HG03520 (cell line): ENCODE results near the gene AGBL4.

Experiments used
- ATAC-seq: cut with Tn5 transposase; IDR thresholded peaks from one replicate; pipeline ENCODE4 v1.9.1; 2021; ENCODE audit warnings: mild to moderate bottlenecking, moderate library complexity; ENCODE audit not compliant: unreplicated experiment

Gene AGBL4

DNA sequence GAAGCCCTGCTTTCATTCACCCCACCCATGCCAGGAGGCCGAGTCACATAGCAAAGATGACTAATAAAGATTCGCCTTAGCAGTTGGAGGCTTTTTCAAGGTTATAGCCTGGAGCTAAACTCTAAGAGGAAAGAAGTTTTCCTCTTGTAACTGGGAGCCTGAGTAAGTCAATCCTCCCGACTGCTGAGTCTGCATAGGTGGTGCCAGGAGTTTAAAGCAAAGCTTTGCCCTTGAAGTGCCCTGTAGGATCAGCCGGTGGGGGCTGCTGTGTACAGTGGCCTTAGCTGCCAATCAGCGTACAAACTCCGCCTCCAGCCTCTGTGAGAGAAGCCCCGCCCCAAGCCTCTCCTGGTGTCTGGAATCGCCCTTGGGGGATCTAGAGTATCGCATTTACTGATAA lies 1404.2 kb downstream of the AGBL4 start:
- ATAC-seq, result no peak

DNA sequence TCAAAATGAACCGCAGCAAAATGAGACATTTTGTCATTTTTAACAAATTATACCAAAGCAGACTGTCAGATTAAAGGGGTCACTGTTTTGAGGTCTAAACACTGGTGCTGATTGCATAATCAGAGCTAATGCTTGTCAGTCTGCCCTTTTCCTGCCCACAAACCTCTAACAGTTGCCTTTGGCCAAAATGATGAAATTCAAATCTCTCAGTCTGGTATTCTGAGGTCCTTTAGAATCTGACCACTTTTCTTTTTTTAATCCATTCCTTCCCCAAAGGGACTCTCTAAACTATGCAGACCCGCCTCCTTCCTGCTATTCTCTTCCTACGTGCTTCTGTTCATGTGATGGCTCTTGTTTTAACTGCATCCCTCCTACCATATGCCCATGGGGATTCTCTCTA lies 1406.5 kb downstream of the AGBL4 start:
- no peak for ATAC-seq

DNA sequence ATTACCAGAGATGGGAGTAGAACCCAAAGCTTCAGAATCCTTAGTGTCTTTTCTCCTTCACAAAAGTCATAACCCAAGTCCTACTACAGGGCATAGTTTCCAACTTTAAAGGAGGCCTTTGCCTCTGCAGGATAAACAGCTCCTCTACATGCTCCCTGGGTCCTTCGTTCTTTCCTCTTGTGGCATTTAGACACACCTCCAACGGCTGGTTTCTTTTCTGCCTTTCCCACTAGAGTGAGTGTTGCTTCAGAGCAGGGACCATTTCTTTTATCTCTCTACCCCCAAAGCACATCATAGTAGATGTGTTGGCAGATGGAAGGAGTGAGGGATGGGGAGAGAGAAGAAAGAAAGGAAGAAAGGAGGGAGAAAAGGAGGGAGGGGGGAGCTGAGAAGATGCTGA lies 1407.0 kb downstream of the AGBL4 start:
- ATAC-seq, result no peak

DNA sequence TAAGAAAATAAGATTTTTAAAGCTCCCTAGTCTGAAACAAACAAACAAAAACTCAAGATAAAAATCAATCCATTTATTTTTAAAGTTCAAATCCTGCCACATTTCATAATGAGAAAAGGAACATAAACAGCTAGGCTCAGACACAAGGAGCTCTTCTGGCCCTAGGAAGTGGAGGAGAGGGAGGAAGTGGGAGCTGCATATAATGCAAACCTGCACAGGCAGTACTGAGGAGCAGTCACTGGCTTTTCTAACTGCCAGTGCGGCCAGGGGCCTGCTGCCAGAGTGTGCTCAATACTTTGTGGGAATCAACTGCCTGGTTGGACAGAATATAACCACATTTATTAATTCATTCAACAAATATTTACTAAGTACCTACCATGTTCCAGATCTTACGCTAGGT lies 1411.9 kb downstream of the AGBL4 start:
- no peak for ATAC-seq

DNA sequence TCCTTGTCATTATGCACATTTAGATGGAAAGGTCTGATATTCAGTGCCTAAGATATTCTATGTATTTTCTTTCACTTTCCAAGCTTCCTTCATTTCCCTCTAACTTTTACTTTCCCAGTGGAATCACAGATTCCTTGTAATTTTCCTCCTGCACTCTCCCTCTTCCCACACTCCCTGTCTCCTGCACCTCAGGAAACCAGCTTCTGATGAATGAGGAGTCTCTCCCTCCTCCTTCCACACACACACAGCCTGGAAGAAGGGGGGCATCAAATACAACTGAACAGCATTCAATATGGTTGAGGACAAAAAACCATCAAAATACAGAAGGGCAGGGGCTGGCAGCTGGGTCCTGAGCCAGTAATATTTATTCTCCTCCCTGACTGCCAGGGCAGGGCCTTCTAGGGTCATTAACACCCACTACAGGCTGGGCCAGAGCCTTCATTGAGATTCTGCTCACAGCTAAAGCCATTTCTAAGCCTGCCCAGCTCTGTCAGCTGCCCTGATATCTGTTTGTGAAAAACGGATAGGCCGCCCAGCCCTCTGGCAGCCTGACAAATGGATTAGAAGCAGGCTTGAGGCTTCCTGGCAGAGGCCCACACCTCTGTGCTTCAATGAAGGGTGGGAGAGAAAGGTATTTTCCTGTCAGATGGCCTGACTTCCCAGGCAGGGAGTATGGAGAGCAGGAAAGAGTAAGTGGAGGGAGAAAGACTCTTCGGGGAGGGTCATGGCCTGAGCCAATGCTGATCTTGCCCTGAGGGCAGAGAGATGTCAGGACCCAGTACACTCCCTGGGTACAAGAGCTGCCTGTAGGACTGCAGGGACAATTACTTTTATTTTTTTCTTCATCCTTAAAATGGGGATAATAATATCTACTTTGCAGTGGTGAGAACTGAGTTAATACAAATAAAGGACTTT lies 1412.9 kb downstream of the AGBL4 start:
- ATAC-seq, result no peak

DNA sequence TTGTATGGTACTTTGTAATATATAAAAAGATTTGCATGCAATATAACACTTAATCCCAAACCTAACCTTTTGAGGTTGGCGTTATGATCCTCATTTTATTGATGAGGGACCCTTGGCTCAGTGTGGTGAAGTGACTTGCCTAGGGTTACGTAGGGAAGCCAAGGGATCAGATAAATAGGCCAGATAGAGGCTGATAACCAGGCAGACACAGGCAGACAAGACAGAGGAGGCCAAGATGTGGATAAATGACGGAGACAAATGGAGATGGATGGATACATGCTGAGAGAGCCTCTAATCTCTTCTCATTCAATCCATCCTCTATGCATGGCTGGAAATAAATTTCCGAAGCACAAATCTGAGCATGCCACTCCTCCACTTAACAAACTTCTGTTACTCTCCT lies 1414.9 kb downstream of the AGBL4 start:
- ATAC-seq, result no peak

DNA sequence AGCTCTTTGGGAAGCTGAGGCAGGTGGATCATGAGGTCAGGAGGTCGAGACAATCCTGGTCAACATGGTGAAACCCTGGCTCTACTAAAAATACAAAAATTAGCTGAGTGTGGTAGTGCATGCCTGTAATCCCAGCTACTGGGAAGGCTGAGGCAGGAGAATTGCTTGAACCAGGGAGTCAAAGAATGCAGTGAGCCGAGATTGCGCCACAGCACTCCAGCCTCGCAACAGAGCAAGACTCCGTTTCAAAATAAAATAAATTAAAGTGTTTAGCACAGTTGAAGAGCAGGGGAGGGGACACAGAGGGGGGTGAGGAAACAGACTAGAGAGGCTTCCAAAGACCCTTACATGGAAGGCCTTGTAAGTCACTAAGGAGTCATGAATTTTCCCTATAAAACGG lies 1420.5 kb downstream of the AGBL4 start:
- no peak for ATAC-seq

DNA sequence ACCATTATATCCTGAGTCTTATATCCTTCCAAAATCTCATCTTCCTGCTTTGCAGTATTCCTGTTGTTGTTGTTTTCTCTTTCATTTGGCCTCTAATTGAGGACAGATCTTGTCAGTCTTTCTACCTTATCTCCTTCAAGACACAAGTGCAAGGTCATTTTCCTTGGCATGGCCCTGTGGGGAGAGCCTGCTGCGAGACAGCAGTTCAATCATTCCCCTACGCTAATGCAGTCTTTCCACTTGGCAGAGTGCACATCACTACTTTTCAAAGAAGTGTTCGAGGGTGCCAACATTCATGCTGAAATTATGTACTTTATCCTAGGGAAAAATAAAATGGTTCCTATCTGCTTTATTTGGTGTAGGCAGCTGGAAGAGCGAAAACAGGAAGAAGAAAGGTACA lies 1421.4 kb downstream of the AGBL4 start:
- ATAC-seq, result no peak

DNA sequence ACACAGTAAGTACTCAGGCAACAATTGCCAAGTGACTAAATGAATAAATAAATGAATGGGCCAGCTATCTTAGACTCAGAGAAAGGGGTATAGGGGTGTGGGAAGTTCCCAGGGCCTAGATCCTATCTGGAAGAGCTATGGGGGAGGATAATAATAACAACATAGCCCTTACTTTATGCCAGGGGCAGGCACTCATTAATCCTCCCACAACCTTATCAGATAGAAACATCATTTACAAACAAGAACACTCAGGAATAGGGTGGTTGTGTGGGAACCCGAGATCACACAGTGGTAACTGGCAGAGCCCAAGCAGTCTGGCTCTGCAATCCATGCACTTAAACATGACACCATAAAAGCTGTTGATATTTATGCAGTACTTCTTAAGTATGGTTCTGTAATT lies 1423.6 kb downstream of the AGBL4 start:
- ATAC-seq, result no peak

DNA sequence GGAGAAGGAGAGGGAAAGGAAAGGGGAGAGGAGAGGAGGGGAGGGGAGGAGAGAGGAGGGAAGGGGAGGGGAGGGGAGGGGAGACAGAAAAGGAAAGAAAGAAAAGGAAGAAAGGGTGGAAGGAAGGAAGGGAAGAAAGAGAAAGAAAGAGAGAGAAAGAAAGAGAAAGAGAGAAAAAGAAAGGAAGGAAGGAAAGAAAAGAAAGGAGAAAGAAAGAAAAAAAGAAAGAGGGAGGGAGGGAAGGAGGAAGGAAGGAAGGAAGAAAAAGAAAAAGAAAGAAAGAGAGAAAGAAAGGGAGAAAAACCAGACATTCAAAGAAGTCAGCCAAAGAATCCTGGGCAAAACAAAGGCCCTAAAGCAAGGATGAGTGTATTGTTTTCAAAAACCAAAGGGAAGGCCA lies 1426.1 kb downstream of the AGBL4 start:
- no peak for ATAC-seq

DNA sequence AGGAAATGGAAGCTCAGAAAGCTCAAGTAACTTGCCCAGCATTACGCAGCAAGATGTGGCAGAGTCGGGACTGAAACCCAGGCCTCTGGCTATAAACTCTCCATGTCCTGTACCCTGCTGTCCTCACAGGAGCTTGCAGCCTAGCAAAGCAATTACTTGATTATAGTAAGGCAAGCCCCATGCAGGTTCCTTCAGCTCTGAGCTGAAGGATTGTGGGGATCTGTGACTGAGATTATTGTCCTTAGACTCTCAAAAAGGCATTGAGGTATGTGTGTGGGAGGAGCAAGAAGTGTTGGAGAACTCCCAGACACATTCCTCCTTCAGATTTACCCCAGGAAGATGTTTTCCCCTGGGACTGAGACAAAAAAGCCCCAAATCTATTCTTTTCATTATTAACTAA lies 1427.7 kb downstream of the AGBL4 start:
- no peak for ATAC-seq

DNA sequence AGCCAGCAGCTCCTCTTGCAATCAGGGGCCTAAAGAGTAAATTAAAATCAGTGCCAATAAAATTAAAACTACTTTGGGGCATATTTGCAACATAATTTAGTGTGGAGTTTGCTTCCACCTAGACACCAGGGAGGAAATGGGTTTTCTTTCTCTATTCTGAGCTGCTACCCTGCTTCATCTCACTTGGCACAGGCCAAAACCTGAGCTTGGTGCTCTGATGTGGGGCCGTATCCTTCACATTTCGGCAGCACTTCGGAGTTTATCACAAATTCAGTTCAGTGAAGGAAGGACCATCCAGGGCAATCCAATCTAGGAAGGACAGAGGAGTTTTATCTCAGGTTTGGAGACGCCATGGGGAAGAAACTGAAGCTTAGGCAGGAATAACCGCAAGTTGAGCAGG lies 1428.1 kb downstream of the AGBL4 start:
- ATAC-seq, result no peak

DNA sequence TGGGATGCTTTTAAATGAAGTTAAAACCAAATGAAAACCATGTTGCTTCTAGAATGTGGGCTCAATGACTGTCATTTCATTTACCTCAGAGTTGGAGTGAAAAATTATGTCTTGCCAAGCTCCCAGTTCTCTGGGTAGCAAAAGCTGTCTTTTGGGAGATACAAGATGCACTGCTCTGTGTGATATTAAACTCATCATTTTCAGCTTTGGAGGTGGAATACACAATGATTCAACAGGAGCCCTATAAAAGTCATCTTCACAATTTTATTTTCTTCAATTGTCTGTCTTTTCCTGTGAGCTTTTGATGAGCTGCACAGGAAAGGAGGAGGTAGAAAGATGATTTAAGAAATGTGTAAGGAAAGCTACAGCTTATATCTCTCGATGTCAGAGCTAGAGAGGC lies 1431.4 kb downstream of the AGBL4 start:
- no peak for ATAC-seq

DNA sequence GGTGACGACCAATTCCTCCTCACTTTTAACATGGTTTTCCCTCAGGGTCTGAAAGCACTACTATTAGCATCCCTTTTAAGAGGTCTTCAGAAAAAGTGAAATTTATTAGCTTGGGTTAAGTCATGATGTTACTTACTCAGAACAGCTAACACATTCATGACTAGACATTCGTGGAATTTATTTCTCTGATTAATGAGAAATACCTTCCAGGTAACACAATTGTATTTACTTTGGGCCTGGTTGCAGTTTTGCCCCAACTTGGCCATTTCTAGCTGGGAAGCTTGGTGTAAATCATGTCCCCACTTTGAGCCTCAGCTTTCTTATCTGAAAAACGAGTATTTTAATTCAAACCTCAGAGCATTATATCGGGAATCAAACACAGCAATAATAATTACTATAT lies 1432.6 kb downstream of the AGBL4 start:
- ATAC-seq, result no peak

DNA sequence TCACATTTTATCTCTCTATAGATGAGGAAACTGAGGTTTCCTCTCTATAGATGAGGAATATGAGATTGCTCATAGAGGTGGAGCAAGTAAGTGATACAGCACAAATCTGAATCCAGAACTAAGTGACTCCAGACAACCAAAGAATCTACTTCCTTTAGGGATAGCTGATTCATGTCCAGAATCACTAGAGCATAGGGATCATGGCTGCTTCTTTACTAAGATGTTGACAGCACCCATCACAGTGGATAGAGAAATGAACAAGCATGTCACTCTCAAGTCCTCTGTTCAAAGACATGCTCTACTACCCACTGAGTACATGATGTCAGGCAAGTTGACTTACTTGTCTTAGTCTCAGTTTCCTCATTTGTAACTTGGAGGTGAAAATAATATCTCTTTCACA lies 1435.7 kb downstream of the AGBL4 start:
- ATAC-seq, result no peak

DNA sequence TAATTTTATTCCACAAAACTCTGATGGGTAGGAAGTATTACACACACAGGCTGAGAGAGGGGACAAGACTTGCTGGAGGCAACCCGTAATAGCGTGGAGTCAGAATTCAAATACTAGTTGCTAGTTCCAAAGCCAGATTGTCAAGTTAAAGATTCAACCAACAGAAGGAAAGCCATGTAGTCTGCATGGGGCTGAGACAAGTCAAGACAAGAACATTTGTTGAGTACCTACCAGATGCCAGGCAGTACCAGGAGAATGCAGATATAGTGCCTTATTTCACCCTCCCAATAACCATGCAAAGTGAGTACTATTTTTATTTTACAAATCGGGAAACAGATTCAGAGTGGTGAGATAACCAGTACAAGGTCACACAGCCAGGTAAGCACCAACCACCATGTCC lies 1441.3 kb downstream of the AGBL4 start:
- ATAC-seq, result no peak

DNA sequence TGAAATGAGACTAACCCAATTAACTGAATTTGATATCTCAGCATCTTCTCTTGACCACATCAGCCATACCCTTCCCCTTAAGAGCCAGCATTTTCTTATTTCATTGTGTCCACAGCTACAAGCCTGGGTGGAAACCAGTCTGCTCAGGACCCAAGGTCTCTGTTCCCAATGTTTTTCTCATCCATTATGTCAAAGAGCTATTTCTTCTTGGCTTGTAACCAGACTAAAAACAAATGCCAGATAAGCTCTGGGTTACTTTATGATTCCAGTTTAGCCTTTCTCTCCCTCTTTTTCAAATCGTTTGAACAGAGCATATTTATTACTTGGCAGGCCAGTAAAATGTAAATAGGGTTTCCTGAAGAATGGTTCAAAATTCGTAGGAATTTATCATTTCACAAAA lies 1442.5 kb downstream of the AGBL4 start:
- no peak for ATAC-seq

DNA sequence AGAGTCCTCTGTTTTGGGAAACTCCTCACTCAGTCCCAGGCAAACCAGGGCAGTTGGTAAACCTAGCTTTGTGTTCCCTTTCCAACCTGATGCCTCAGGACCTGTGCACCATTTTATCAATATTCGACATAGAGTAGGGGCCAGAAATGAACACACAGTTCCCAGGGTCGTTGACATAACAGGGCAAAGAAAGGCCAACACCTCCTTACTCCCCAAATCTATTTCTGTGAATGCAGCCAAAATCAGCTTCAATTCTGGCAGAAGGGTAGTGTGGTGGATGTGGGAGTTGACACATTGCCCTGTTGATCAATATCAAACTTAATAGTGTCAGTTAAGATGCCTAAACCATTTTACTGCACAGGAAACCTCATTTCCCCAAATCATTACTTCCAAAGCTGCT lies 1447.2 kb downstream of the AGBL4 start:
- no peak for ATAC-seq

DNA sequence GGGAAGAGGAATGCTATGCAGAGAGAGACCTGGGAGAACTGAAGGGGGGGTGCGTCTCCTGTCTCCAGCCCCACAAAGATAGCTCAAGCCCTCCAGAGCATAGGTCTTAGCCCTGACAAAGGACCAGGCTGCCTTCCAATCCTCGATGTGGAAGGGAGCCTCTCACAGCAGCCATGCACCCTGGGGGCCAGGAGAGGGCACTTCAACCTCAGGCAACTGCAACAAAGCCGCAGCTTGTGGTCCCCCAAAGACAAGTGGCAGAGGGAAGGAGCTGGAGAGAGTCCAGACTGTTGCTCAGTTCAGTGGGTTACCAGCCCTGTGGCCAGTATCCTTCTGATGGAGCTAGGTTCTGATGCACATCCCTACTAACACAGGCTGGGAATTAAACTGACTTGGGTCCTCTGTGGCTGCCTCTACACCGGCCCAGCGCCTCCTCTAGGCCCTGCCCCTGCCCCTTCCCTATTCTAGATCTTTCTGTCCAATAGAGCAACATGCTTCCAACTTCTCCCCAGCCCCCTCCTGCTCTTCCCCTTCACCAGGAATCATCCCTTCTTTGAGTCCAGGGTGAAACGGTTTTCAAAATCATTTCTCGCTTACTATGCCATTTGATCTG lies 1451.0 kb downstream of the AGBL4 start:
- peak; percentile 68 for ATAC-seq

DNA sequence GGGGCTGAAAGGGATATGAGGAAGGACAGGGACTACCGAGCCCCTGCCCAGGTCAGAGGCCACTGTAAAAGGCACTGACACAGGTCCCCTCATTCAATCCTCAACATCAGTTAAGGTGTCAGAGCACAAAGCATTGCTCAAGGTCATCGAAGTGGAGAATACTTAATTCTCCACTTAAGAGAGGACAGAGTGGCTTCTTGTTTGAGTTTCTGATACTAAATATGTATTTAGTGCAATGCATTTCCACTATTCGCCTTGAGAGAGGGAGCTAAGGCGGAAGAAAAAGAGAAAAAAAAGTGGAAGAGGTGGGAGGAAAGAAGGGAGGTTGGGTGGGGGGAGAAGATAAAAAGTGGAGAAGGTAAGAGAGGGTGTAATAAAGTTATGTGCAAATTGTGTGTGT lies 1451.6 kb downstream of the AGBL4 start:
- ATAC-seq, result no peak

DNA sequence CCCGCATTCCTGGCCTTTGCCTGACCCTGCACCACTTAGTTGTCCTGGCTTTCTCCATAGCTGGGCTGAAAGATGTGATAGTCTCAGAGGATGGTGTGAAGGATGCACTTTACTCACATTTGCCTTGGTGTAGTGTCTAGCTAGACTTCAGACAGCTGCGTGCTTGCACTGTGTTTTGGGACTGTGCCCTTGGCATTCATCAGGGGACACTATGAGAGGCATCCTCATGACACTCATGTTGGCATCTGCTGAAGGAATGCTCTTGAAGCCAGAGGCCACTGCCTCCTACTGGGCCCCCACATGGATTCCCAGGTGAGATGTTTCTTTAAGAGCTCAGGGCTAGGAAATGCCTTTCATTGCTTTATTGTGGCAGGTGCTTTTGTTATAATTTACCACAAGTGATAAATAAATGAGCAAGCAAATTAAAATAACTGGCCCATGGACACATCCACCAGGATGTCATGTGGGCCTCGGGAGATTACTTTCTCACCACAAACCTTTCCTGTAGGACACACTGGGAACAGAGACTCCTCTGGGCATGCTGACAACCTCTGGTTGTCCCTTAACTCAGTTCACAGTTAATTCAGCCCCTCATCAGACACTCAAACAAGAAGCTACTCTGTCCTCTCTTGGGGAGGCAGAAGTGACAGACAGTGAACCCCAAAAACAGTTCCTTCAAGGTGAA lies 1452.3 kb downstream of the AGBL4 start:
- no peak for ATAC-seq

DNA sequence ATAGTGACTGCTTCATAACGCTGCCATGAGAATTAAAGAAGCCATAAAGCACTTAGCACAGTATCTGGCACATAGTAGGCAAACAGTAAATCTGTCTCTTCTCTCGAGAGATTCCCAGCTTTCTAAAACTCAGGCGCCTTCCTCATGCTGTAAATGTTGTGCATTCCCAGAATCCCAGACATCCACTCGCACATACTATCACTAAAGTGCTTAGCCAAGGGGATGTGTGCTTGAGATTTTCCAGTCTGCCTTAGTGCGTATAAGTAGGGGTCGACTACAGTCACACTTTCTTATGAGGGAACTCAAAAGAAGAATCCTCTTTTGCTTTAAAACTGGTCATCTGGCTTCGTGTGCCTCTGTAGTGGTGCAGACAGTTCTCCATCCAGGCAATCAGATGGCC lies 1453.2 kb downstream of the AGBL4 start:
- ATAC-seq, result no peak
